ENCODE data around the gene CCDC85C. TPM values are rescaled to one million over a fixed set of nuclear protein-coding genes. Genes with fewer than 3 reads are reported as not detected.
A peak's percentile ranks its signal among the peaks of the same experiment; 100 is the strongest.

CCDC85C gene
- total RNA-seq, 2 experiments from 2014 or later: 6.8 to 7.9 TPM

DNA sequence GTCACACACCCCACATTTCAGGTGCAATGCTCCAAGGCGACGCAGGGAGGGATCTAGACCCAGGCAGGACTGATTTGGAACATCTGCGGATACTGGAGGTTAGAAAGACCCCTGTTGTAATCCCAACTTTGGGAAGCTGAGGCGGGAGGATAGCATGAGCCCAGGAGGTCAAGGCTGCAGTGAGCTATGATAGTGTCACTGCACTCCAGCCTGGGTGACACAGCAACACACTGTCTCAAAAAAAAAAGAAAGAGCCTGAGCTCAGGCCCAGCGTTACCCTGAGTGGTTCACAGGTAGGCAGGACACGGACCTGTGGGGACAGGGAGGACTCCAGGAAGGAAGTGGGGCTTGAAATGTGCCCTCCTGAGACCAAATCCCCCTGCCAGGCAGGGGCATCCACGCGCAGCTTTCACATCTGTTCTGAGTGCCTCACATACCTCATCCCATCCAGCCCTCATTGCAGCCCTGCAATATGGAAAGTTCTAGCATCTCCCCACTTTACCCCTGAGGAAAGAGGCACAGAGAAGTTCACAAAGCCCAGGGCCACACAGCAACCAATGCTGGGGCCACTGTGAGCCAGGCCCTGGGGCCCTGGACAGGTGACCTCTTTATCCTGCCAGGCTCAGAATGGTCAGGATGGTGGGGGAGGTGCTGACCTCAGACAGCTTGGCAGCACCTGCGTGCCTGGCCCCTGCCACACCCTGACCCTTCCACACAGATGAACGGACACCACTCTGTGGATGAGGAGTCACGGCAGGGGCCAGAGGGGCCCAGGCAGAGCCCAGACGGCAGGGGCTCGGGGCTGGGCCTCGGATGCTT, 34.1 kb downstream of the CCDC85C start:
- POLR2A ChIA-PET: no interaction called here
- H3K4me3 Mint-ChIP-seq: no peak overlapping the region
- TF ChIP-seq CTCF (IDR thresholded peaks at IDR 0.05): no peak
- H3K27ac Mint-ChIP-seq: no peak overlapping the region
- DNase-seq (no peak), ATAC-seq (no peak)
- H3K9me3 Mint-ChIP-seq: no peaks in the 10 kb centered on the region
- H3K4me1 Mint-ChIP-seq (ENCODE audit: low read depth): no peaks in the 10 kb centered on the region
- H3K27me3 Mint-ChIP-seq: no peaks in the 10 kb centered on the region
- intact Hi-C loops (cut with micrococcal nuclease): no loop called here
- CTCF ChIA-PET: no interaction called here
- H3K36me3 Mint-ChIP-seq (ENCODE audit: low read depth): no peaks in the 10 kb centered on the region

- Mint-ChIP-seq H3K9me3 (no peaks in the 10 kb centered on the region), H3K4me3 (no peak overlapping the region), H3K4me1 (ENCODE audit: low read depth) (no peaks in the 10 kb centered on the region), H3K27ac (no peak overlapping the region), H3K27me3 (no peaks in the 10 kb centered on the region), H3K36me3 (ENCODE audit: low read depth) (no peaks in the 10 kb centered on the region)
- no peak for DNase-seq
- intact Hi-C loops (cut with micrococcal nuclease): no loop called here
- TF ChIP-seq CTCF (IDR thresholded peaks at IDR 0.05): no peak
- CTCF ChIA-PET: no interaction called here
- ATAC-seq: no peak
- POLR2A ChIA-PET: no interaction called here
Measured at GRCh38 chr14:99568567-99569560, 35.1 kb downstream of the CCDC85C start.

DNA sequence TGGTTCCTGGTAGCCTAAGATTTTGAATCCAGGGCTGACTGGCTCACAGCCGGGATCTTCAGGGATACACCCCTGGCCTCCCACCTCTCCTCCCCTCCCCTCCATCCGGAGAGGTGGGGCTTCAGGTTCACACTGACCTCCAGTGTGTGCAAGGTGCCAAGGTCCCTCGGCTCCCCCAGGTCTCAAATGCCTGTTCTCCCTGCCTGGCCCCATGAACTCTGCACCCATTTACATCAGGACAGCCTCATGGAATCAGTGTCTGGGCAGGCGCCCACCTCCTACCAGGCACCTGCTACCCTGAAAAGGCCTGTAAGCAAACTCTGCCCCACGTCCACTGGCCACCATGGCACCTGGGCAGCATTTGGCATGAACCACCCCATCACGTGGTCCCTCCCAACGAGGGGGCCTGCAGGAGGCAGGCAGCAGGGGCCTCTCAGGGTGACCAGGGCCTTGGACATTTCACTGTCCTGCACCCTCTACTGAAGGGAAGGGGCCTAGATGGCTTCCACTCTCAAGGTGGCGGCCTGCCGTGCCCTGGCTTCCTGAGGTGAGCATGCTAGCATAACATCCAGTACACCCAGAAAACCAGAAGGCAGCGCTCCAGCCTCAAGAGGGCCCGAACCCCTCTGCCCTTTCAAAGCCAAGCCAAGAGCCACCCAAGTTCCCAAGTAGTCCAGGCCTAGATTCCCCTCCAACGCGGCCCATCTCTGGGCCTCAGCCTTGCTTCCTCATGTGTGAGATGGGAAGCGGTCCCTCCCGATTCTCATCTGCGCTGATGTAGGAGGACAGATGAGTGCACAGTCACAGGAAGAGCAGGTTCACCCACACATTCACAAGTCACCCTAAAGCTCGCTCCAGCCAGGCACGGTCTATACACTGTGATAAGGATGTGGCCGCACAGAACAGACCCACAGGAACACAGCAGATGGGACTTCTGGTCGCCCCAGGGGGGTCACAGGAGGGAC, 37.3 kb downstream of the CCDC85C start:
- H3K27me3 Mint-ChIP-seq: no peaks in the 10 kb centered on the region
- DNase-seq (no peak), ATAC-seq (no peak)
- H3K4me3 Mint-ChIP-seq: no peak overlapping the region
- no peak for TF ChIP-seq CTCF (IDR thresholded peaks at IDR 0.05)
- ChIA-PET POLR2A (no interaction called here), CTCF (no interaction called here)
- H3K36me3 Mint-ChIP-seq (ENCODE audit: low read depth): no peaks in the 10 kb centered on the region
- H3K9me3 Mint-ChIP-seq: no peaks in the 10 kb centered on the region
- no peak overlapping the region for H3K27ac Mint-ChIP-seq
- intact Hi-C loops (cut with micrococcal nuclease): no loop called here
- H3K4me1 Mint-ChIP-seq (ENCODE audit: low read depth): no peaks in the 10 kb centered on the region

DNA sequence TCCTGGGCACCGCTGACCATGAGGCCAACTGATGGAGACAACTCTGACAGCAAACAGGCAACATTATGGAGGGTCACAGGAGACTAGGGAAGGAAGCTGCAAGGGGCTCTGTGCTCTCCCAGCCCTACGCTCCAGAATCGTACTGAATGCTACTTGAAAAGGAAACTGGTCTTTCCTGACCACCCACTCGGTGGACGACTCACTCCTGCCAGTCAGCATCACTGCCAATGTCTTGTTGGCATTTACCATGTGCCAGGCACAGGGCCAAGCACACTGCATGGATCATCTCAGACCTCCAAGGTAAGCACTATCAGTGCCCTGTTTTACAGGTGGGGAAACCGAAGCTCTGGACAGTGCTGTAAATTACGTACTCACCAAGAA, 38.0 kb downstream of the CCDC85C start:
- no peak overlapping the region for H3K27ac Mint-ChIP-seq
- CTCF ChIA-PET: no interaction called here
- H3K4me1 Mint-ChIP-seq (ENCODE audit: low read depth): no peaks in the 10 kb centered on the region
- POLR2A ChIA-PET: interaction anchor here (0.7 kb wide), 1 partner anchor 567 kb away, joined by 3 read pairs; no protein-coding TSS in a partner anchor
- intact Hi-C loops (cut with micrococcal nuclease): no loop called here
- ATAC-seq: no peak
- peak; percentile 16 for DNase-seq
- H3K27me3 Mint-ChIP-seq: no peaks in the 10 kb centered on the region
- no peaks in the 10 kb centered on the region for H3K36me3 Mint-ChIP-seq (ENCODE audit: low read depth)
- H3K4me3 Mint-ChIP-seq: no peak overlapping the region
- no peak for TF ChIP-seq CTCF (IDR thresholded peaks at IDR 0.05)
- H3K9me3 Mint-ChIP-seq: no peaks in the 10 kb centered on the region
